ENCODE results near the gene RNF145. TPM values are rescaled to one million over a fixed set of nuclear protein-coding genes. Genes with fewer than 3 reads are reported as not detected.
A peak's percentile ranks its signal among the peaks of the same experiment; 100 is the strongest.

Gene RNF145
- total and polyA plus RNA-seq, 8 donors: 7.0 to 96.9 (median 45.8) TPM

GRCh38 chr5:159214486-159215271 lies 5.3 kb upstream of the RNF145 start:
- 73 to 89% (median 85%) methylated on average over 2 of the region's 2 CpGs for WGBS, 5 donors
- intact Hi-C loops (cut with DNase I; ENCODE audit: low total_unique reads): no loop called here
- no peak overlapping the region for H3K27ac ChIP-seq
- no peak overlapping the region for H3K4me3 ChIP-seq
- H3K27me3 ChIP-seq: no peaks in the 10 kb centered on the region
- DNase-seq: no peak
- H3K36me3 ChIP-seq: no peaks in the 10 kb centered on the region
- peaks cover 9 to 27% (median 22%) of the 10 kb centered on the region in 4 donors for H3K4me1 ChIP-seq
- H3K9me3 ChIP-seq: no peaks in the 10 kb centered on the region
- TF ChIP-seq CTCF (IDR thresholded peaks at IDR 0.05) (no peak), POLR2A (IDR thresholded peaks at IDR 0.05) (no peak), EP300 (IDR thresholded peaks at IDR 0.05) (no peak), POLR2AphosphoS5 (IDR thresholded peaks at IDR 0.05) (no peak)

GRCh38 chr5:159212657-159213462 lies 3.5 kb upstream of the RNF145 start:
- H3K27me3 ChIP-seq: no peaks in the 10 kb centered on the region
- no peaks in the 10 kb centered on the region for H3K9me3 ChIP-seq
- no peaks in the 10 kb centered on the region for H3K36me3 ChIP-seq
- no peak for DNase-seq
- intact Hi-C loops (cut with DNase I; ENCODE audit: low total_unique reads): no loop called here
- no peak for TF ChIP-seq POLR2AphosphoS5 (IDR thresholded peaks at IDR 0.05)
- TF ChIP-seq EP300 (IDR thresholded peaks at IDR 0.05): no peak
- TF ChIP-seq POLR2A (IDR thresholded peaks at IDR 0.05): no peak
- H3K4me1 ChIP-seq: peaks cover 9 to 28% (median 21%) of the 10 kb centered on the region in 4 donors
- H3K27ac ChIP-seq: no peak overlapping the region
- no peak overlapping the region for H3K4me3 ChIP-seq
- 74 to 91% (median 80%) methylated on average over 7 of the region's 7 CpGs for WGBS, 5 donors

- no peaks in the 10 kb centered on the region for H3K36me3 ChIP-seq
- intact Hi-C loops (cut with DNase I; ENCODE audit: low total_unique reads): no loop called here
- peaks cover 15 to 32% (median 24%) of the 10 kb centered on the region in 4 donors for H3K4me1 ChIP-seq
- H3K27me3 ChIP-seq: no peaks in the 10 kb centered on the region
- DNase-seq: peak in 1 of 2 donors; percentile 36
- H3K4me3 ChIP-seq: no peak overlapping the region
- TF ChIP-seq POLR2A (IDR thresholded peaks at IDR 0.05) (no peak), CTCF (IDR thresholded peaks at IDR 0.05) (no peak), POLR2AphosphoS5 (IDR thresholded peaks at IDR 0.05) (no peak), EP300 (IDR thresholded peaks at IDR 0.05) (no peak)
- H3K9me3 ChIP-seq: no peaks in the 10 kb centered on the region
- 14 to 30% (median 22%) methylated on average over 4 of the region's 4 CpGs for WGBS, 5 donors
- H3K27ac ChIP-seq: peak overlapping the region in 2 of 5 donors; percentile 97 to 99
Observed at GRCh38 chr5:159211729-159212174, 2.4 kb upstream of the RNF145 start.

DNA sequence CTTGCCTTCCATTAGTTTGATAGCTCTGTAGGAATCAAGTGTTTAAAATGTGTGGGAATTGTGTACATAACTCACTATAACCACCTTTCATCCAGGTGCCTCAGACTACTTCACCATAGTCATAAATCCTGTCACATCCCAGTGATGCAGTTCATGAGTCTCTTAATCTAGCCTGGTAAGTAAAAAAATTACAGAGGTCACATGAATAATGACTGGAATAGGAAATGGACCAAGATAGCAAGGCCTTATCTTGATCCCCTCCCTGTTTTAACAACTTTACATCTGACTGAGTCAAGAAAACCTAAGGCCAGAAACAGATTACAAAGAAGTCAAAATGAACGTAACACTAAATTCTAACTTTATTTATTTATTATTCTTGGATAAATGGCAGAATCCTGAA lies 1.5 kb upstream of the RNF145 start:
- Histone ChIP-seq H3K36me3 (no peaks in the 10 kb centered on the region), H3K27me3 (no peaks in the 10 kb centered on the region), H3K27ac (peak overlapping the region in 3 of 5 donors; percentile 12 to 99 (median 97)), H3K4me3 (no peak overlapping the region), H3K4me1 (peaks cover 20 to 41% (median 30%) of the 10 kb centered on the region in 4 donors), H3K9me3 (no peaks in the 10 kb centered on the region)
- peak in 1 of 2 donors; percentile 16 for DNase-seq
- intact Hi-C loops (cut with DNase I; ENCODE audit: low total_unique reads): no loop called here
- 27 to 62% (median 43%) methylated on average over 1 of the region's 1 CpG for WGBS, 5 donors
- TF ChIP-seq EP300 (IDR thresholded peaks at IDR 0.05): no peak
- TF ChIP-seq POLR2AphosphoS5 (IDR thresholded peaks at IDR 0.05): peak in 1 of 3 donors; percentile 5
- no peak for TF ChIP-seq POLR2A (IDR thresholded peaks at IDR 0.05)

GRCh38 chr5:159210210-159210661 lies 883 bp upstream of the RNF145 start:
- H3K36me3 ChIP-seq: no peaks in the 10 kb centered on the region
- H3K4me1 ChIP-seq: peaks cover 24 to 47% (median 36%) of the 10 kb centered on the region in 4 donors
- TF ChIP-seq CTCF (IDR thresholded peaks at IDR 0.05) (no peak), POLR2AphosphoS5 (IDR thresholded peaks at IDR 0.05) (peak in 1 of 3 donors; percentile 5)
- peak overlapping the region in 2 of 4 donors; percentile 85 to 87 for H3K4me3 ChIP-seq
- 24 to 48% (median 31%) methylated on average over 4 of the region's 4 CpGs for WGBS, 5 donors
- peak in 1 of 2 donors; percentile 48 for DNase-seq
- peak overlapping the region; percentile 12 to 99 (median 97) for H3K27ac ChIP-seq
- H3K27me3 ChIP-seq: no peaks in the 10 kb centered on the region
- no peaks in the 10 kb centered on the region for H3K9me3 ChIP-seq
- intact Hi-C loops (cut with DNase I; ENCODE audit: low total_unique reads): no loop called here
